Karpas-422 (cell line): ENCODE data around the gene EVI5L. TPM values are rescaled to one million over a fixed set of nuclear protein-coding genes. Genes with fewer than 3 reads are reported as not detected.
A peak's percentile ranks its signal among the peaks of the same experiment; 100 is the strongest.
"Not testable (repeated sequence)": the region's sequence is repeated elsewhere in the genome, so short reads cannot be mapped to it uniquely, and the experiment has no call there.

Source experiments
- DNase-seq: peaks from one replicate; pipeline ENCODE4 v3.0.0-alpha.2; 2015
- H2AFZ ChIP-seq: fragments of 200-600 bp; sonication (generic); 2 replicates; pipeline ENCODE4 v1.6.1; 2014; ENCODE audit warnings: antibody characterized with exemption, low read length, mixed read lengths
- H3K27ac ChIP-seq: fragments of 200-600 bp; sonication (generic); 2 replicates; pipeline ENCODE4 v1.5.1; 2014; ENCODE audit warnings: mild to moderate bottlenecking, low read length, moderate library complexity
- H3K27me3 ChIP-seq: fragments of 200-600 bp; sonication (generic); 2 replicates; pipeline ENCODE4 v1.6.1; 2014; ENCODE audit warnings: low read length, mixed read lengths
- H3K36me3 ChIP-seq: fragments of 200-600 bp; sonication (generic); 2 replicates; pipeline ENCODE4 v1.6.1; 2014; ENCODE audit warnings: low read length, mixed read lengths; ENCODE audit not compliant: insufficient read depth
- H3K4me1 ChIP-seq: fragments of 200-600 bp; sonication (generic); 2 replicates; pipeline ENCODE4 v1.6.1; 2014; ENCODE audit warnings: mild to moderate bottlenecking, low read length, mixed read lengths
- H3K4me2 ChIP-seq: fragments of 200-600 bp; sonication (generic); 2 replicates; pipeline ENCODE4 v1.6.1; 2014; ENCODE audit warnings: low read length, low read depth, mild to moderate bottlenecking; ENCODE audit not compliant: poor library complexity, severe bottlenecking
- H3K4me3 ChIP-seq: fragments of 200-600 bp; sonication (generic); 2 replicates; pipeline ENCODE4 v1.5.1; 2014; ENCODE audit warnings: mild to moderate bottlenecking, antibody characterized with exemption, low read length, mixed read lengths
- H3K79me2 ChIP-seq: fragments of 200-600 bp; sonication (generic); 2 replicates; pipeline ENCODE4 v1.6.1; 2014; ENCODE audit warnings: mild to moderate bottlenecking, low read length, mixed read lengths
- H3K9ac ChIP-seq: fragments of 200-600 bp; sonication (generic); 2 replicates; pipeline ENCODE4 v1.6.0; 2014; ENCODE audit warnings: low read length
- H3K9me2 ChIP-seq: fragments of 200-600 bp; sonication (generic), shearing (Covaris generic); replicated peaks from 2 replicates; pipeline ENCODE4 v1.6.0; 2014; ENCODE audit warnings: mild to moderate bottlenecking, low read length, moderate library complexity; ENCODE audit not compliant: insufficient read depth
- H3K9me3 ChIP-seq: fragments of 300-700, 200-600 bp; sonication (generic); 2 replicates; pipeline ENCODE4 v1.6.1; 2014; ENCODE audit warnings: low read length, mixed read lengths
- H4K20me1 ChIP-seq: fragments of 200-600 bp; sonication (generic); 2 replicates; pipeline ENCODE4 v1.6.1; 2014; ENCODE audit warnings: mild to moderate bottlenecking, antibody characterized with exemption, low read length, low read depth; ENCODE audit not compliant: insufficient read depth
- total RNA-seq: library from RNA; depleted of rRNA; stranded (reverse); fragments of >200 nt; shearing (Covaris generic); gene quantifications from 2 replicates; pipeline ENCODE4 v1.2.3, GENCODE V29; 2014; ENCODE audit warnings: low replicate concordance

EVI5L gene
- total RNA-seq, 1 experiment from 2014 or later, result 6.0 TPM

- Histone ChIP-seq H3K4me2 (no peak overlapping the region), H2AFZ (no peak overlapping the region), H3K9me2 (no peaks in the 10 kb centered on the region), H3K9ac (no peak overlapping the region), H3K4me1 (no peaks in the 10 kb centered on the region), H3K4me3 (no peak overlapping the region), H4K20me1 (no peaks in the 10 kb centered on the region), H3K9me3 (no peaks in the 10 kb centered on the region), H3K27ac (no peak overlapping the region), H3K36me3 (no peaks in the 10 kb centered on the region), H3K27me3 (no peaks in the 10 kb centered on the region), H3K79me2 (no peaks in the 10 kb centered on the region)
- DNase-seq, result no peak
Observed at GRCh38 chr19:7806234-7806633, 23.8 kb upstream of the EVI5L start.

GRCh38 chr19:7806876-7807275 lies 23.1 kb upstream of the EVI5L start:
- no peak for DNase-seq
- Histone ChIP-seq H3K27me3 (no peaks in the 10 kb centered on the region), H3K9me3 (no peaks in the 10 kb centered on the region), H4K20me1 (no peaks in the 10 kb centered on the region), H3K79me2 (no peaks in the 10 kb centered on the region), H3K27ac (no peak overlapping the region), H3K4me3 (no peak overlapping the region), H3K36me3 (no peaks in the 10 kb centered on the region), H2AFZ (no peak overlapping the region), H3K9me2 (no peaks in the 10 kb centered on the region), H3K9ac (no peak overlapping the region), H3K4me1 (no peaks in the 10 kb centered on the region), H3K4me2 (no peak overlapping the region)

GRCh38 chr19:7808108-7808507 lies 21.9 kb upstream of the EVI5L start:
- H3K9me2 ChIP-seq, result no peaks in the 10 kb centered on the region
- H3K36me3 ChIP-seq, result no peaks in the 10 kb centered on the region
- H3K27me3 ChIP-seq, result no peaks in the 10 kb centered on the region
- H3K9me3 ChIP-seq, result no peaks in the 10 kb centered on the region
- no peaks in the 10 kb centered on the region for H3K79me2 ChIP-seq
- H3K4me1 ChIP-seq, result no peaks in the 10 kb centered on the region
- no peak overlapping the region for H3K4me2 ChIP-seq
- DNase-seq, result no peak
- H3K27ac ChIP-seq, result no peak overlapping the region
- H2AFZ ChIP-seq, result no peak overlapping the region
- H3K4me3 ChIP-seq, result no peak overlapping the region
- H3K9ac ChIP-seq, result no peak overlapping the region
- H4K20me1 ChIP-seq, result no peaks in the 10 kb centered on the region

- DNase-seq, result no peak
- no peaks in the 10 kb centered on the region for H3K27me3 ChIP-seq
- H3K9me2 ChIP-seq, result no peaks in the 10 kb centered on the region
- no peak overlapping the region for H2AFZ ChIP-seq
- H3K4me2 ChIP-seq, result no peak overlapping the region
- no peak overlapping the region for H3K4me3 ChIP-seq
- H3K9me3 ChIP-seq, result no peaks in the 10 kb centered on the region
- H3K4me1 ChIP-seq, result no peaks in the 10 kb centered on the region
- H3K9ac ChIP-seq, result no peak overlapping the region
- H3K79me2 ChIP-seq, result no peaks in the 10 kb centered on the region
- no peak overlapping the region for H3K27ac ChIP-seq
- H4K20me1 ChIP-seq, result no peaks in the 10 kb centered on the region
- no peaks in the 10 kb centered on the region for H3K36me3 ChIP-seq
Observed at GRCh38 chr19:7811989-7812388, 18.0 kb upstream of the EVI5L start.

- Histone ChIP-seq H3K4me3 (no peak overlapping the region), H3K79me2 (no peaks in the 10 kb centered on the region), H3K36me3 (no peaks in the 10 kb centered on the region; the same call in 1 of the 2 replicates), H3K27me3 (no peaks in the 10 kb centered on the region; the same call in 1 of the 2 replicates), H2AFZ (no peak overlapping the region), H3K4me1 (no peaks in the 10 kb centered on the region), H4K20me1 (no peaks in the 10 kb centered on the region), H3K9me2 (no peaks in the 10 kb centered on the region), H3K9me3 (no peaks in the 10 kb centered on the region), H3K27ac (no peak overlapping the region), H3K4me2 (no peak overlapping the region), H3K9ac (no peak overlapping the region)
- DNase-seq, result peak; percentile 47
Observed at GRCh38 chr19:7815325-7815724, 14.7 kb upstream of the EVI5L start.

- H3K4me3 ChIP-seq, DNase-seq, H2AFZ ChIP-seq, H3K36me3 ChIP-seq, H3K4me2 ChIP-seq, H3K9me2 ChIP-seq, H3K4me1 ChIP-seq, H4K20me1 ChIP-seq, H3K79me2 ChIP-seq, H3K9ac ChIP-seq, H3K27me3 ChIP-seq, H3K27ac ChIP-seq, H3K9me3 ChIP-seq: not testable (repeated sequence)
Observed at GRCh38 chr19:7816040-7816439, 14.0 kb upstream of the EVI5L start.

- Histone ChIP-seq H3K4me2 (no peak overlapping the region), H3K79me2 (no peaks in the 10 kb centered on the region), H3K27me3 (no peaks in the 10 kb centered on the region; the same call in 1 of the 2 replicates), H3K9ac (no peak overlapping the region), H3K36me3 (no peaks in the 10 kb centered on the region; the same call in 1 of the 2 replicates), H2AFZ (no peak overlapping the region), H4K20me1 (no peaks in the 10 kb centered on the region), H3K4me3 (no peak overlapping the region), H3K9me3 (no peaks in the 10 kb centered on the region), H3K9me2 (no peaks in the 10 kb centered on the region), H3K27ac (no peak overlapping the region), H3K4me1 (no peaks in the 10 kb centered on the region)
- DNase-seq, result no peak
Observed at GRCh38 chr19:7817801-7818200, 12.2 kb upstream of the EVI5L start.

- Histone ChIP-seq H3K9me3 (no peaks in the 10 kb centered on the region), H3K27me3 (no peaks in the 10 kb centered on the region; the same call in 1 of the 2 replicates), H3K4me3 (no peak overlapping the region), H3K9me2 (no peaks in the 10 kb centered on the region), H4K20me1 (no peaks in the 10 kb centered on the region), H3K79me2 (no peaks in the 10 kb centered on the region), H3K4me2 (no peak overlapping the region), H3K4me1 (no peaks in the 10 kb centered on the region), H3K9ac (no peak overlapping the region), H2AFZ (no peak overlapping the region), H3K36me3 (no peaks in the 10 kb centered on the region; the same call in 1 of the 2 replicates), H3K27ac (no peak overlapping the region)
- no peak for DNase-seq
Observed at GRCh38 chr19:7818806-7819205, 11.2 kb upstream of the EVI5L start.

- no peak overlapping the region for H3K4me3 ChIP-seq
- no peak overlapping the region for H3K9ac ChIP-seq
- no peaks in the 10 kb centered on the region; the same call in 1 of the 2 replicates for H3K27me3 ChIP-seq
- H2AFZ ChIP-seq, result no peak overlapping the region
- H3K79me2 ChIP-seq, result no peaks in the 10 kb centered on the region
- no peak for DNase-seq
- no peaks in the 10 kb centered on the region; the same call in 1 of the 2 replicates for H3K36me3 ChIP-seq
- no peak overlapping the region for H3K27ac ChIP-seq
- H3K9me3 ChIP-seq, result no peaks in the 10 kb centered on the region
- no peaks in the 10 kb centered on the region for H3K4me1 ChIP-seq
- no peaks in the 10 kb centered on the region for H4K20me1 ChIP-seq
- H3K4me2 ChIP-seq, result no peak overlapping the region
- no peaks in the 10 kb centered on the region for H3K9me2 ChIP-seq
Observed at GRCh38 chr19:7819337-7819736, 10.7 kb upstream of the EVI5L start.
